C4-2B (cell line): ENCODE results near the gene ADARB2.
"Not testable (repeated sequence)": the region's sequence is repeated elsewhere in the genome, so short reads cannot be mapped to it uniquely, and the experiment has no call there.

Experiments used
- H3K27ac ChIP-seq: fragments of 450-650 bp; 2 replicates; pipeline ENCODE4 v1.5.1; 2017
- CTCF ChIP-seq: fragments of 450-650 bp; conservative IDR thresholded peaks from 2 replicates; pipeline ENCODE4 v1.5.1; 2017; ENCODE audit warnings: mild to moderate bottlenecking
- ZFX ChIP-seq: fragments of 450-650 bp; IDR thresholded peaks from 2 replicates; pipeline ENCODE4 v1.6.1; 2017

The ADARB2 gene

GRCh38 chr10:1398626-1399410, 338.5 kb downstream of the ADARB2 start:
- no peak overlapping the region for H3K27ac ChIP-seq
- no peak for TF ChIP-seq CTCF
- no peak for TF ChIP-seq ZFX

GRCh38 chr10:1398116-1398515, 339.2 kb downstream of the ADARB2 start:
- H3K27ac ChIP-seq: not testable (repeated sequence)

- TF ChIP-seq ZFX (no peak), CTCF (no peak)
- no peak overlapping the region for H3K27ac ChIP-seq
Observed at GRCh38 chr10:1396297-1396635, 341.1 kb downstream of the ADARB2 start.

- no peak overlapping the region for H3K27ac ChIP-seq
- no peak for TF ChIP-seq CTCF
- no peak for TF ChIP-seq ZFX
Observed at GRCh38 chr10:1395481-1396296, 341.6 kb downstream of the ADARB2 start.

- H3K27ac ChIP-seq: no peak overlapping the region
- no peak for TF ChIP-seq CTCF
- no peak for TF ChIP-seq ZFX
Observed at GRCh38 chr10:1395025-1395480, 342.3 kb downstream of the ADARB2 start.

- H3K27ac ChIP-seq: no peak overlapping the region
- TF ChIP-seq CTCF (no peak), ZFX (no peak)
Observed at GRCh38 chr10:1394155-1394912, 343.0 kb downstream of the ADARB2 start.

- no peak overlapping the region for H3K27ac ChIP-seq
- no peak for TF ChIP-seq CTCF
- no peak for TF ChIP-seq ZFX
Observed at GRCh38 chr10:1393481-1393880, 343.8 kb downstream of the ADARB2 start.
